ENCODE results near the gene TDRD9.

The TDRD9 gene

DNA sequence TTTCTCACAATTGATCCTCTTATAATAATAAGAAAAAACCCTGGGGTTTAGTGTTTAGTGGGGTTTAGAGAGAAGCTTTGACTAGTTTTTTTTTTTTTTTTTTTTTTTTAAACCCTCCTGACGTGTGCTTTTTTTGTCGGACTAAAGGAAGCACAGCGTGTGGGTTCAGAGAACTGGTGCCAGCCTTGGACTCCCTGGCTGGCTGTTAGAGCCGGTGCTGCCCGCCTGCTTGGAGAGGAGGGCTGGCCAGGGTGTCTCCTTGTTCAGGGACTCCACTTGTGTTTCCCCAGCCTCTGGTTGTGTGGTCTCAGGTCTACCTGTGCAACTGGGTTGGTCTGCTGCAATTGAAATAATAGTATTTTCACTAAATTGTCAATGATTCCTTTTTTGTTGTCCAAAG, 103.1 kb downstream of the TDRD9 start:
- DNase-seq (ENCODE audit: low read depth): no peak

DNA sequence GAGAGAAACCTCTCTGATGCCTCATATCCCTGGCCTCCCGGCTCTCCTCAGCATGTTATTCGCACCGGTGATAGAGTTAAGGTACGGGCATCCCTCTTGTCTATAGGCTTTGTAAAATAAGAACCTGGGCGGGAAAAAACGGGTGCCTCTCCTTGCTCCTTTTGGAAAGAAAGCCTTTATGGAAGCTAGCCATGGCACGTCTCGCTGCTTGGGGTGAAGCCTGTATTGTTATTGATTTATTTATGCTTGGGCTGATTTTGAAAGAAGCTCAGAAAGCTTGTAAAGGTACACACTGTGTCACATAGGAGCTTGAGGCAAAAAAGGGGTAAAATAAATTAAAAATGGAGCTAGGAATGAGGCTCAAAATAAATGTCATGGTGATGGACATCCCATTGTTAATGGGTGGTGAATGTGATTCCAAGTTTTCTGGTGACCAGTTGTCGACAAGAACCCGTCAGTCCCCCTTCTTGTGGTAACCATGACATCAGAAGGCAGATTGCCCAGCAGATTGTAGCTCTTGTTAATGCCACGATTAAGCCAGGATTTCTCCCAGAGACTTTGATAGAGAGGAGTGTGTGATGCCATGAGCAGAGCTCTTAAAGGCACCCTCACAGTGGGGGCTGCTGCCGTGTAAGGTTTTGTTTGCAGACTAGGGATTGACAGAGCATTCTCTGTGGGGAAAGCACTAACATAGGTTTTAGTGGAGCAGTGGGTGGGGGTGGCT, 106.9 kb downstream of the TDRD9 start:
- DNase-seq (ENCODE audit: low read depth): no peak

DNA sequence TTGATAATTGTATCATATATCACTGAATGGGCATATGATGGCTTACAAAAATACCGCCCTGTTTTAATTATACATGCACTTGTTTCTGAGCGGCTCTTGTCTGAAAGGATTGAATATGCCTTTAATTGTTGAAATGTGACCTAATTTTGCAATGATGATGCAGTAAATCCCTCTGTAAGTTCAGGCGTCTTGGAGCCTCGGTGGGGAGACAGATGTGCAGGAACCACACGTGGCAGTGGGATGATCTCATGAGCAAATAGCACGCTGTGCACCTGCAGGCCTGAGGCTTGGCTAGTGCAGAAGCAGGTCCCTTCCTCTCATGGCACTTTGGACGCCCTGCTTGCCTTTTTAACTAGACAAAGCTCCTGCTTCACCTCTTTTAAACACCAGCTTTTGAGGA, 108.0 kb downstream of the TDRD9 start:
- DNase-seq (ENCODE audit: low read depth): no peak

DNA sequence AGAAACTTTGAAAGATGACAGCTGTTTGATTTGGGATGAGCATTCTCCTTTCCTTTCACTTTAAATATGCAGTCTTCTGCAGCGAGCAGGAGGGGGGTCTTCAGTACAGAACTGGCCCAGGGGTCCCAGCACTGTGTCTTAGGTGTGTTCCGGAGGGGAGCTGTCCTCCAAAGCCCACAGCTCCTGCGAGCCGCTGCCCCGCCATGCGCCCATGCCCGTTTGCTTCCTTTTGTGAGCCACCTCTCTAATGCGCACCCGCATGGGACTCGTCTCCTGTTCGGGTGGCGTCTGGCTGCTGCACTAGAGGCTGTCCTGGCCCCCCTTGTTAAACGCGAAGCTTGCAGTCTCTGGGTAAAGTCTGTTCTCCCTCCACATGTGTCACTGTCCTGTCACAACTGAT, 108.8 kb downstream of the TDRD9 start:
- no peak for DNase-seq (ENCODE audit: low read depth)

DNA sequence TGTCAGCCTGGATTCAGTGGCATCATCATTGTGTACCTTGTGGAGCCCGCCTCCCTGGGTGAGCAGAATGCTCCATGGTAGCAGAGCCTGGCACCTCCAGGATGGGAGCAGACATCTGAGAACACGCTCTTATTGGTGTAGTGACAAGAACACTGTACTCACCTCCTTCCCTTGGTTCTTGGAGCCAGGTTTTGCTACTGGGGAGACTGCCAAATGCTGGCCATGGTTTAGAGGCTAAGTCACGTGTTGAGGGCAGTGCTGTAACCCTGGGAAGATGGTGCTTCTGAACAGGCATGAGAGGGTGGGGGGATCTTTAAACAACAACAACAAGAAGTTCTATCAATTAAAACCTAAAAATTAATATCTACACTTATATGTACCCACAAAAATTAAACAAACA, 109.6 kb downstream of the TDRD9 start:
- no peak for DNase-seq (ENCODE audit: low read depth)

DNA sequence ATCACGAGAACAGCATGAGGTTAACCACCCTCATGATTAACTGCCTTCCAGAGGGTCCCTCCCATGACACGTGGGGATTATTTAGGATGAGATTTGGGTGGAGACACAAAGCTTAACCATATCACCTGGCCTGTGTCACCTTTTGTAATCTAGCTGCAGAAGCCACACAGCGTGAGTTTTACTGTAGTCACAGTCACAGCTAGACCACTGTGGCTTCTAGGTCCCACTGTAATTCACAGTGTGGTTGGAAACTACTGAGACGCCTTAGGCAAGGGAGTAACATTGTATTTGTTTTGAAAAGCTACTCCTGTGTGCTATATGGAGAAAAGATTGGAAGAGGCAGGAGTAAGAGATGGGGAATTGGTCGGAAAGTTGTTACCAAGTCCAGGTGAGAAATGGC, 111.0 kb downstream of the TDRD9 start:
- DNase-seq (ENCODE audit: low read depth): no peak

DNA sequence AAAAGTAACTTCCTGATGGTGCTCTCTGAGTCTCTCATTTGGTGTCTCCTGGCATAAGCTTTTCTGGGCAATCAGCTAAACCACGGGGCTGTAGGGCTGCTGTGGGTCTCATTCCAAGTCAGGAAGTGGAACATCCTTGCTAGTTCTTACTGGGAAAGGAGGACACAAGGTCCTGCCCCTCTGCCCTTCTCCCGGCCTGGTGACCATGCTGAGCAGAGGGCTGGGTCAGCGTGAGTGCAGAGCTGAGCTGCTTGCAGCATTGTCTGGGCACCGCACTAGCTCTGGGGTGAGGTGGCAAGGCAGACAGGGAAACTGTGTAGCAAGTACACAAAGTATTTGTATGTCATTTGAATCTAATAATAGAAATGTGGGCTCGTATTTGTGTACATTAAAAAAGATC, 112.3 kb downstream of the TDRD9 start:
- DNase-seq (ENCODE audit: low read depth): no peak

DNA sequence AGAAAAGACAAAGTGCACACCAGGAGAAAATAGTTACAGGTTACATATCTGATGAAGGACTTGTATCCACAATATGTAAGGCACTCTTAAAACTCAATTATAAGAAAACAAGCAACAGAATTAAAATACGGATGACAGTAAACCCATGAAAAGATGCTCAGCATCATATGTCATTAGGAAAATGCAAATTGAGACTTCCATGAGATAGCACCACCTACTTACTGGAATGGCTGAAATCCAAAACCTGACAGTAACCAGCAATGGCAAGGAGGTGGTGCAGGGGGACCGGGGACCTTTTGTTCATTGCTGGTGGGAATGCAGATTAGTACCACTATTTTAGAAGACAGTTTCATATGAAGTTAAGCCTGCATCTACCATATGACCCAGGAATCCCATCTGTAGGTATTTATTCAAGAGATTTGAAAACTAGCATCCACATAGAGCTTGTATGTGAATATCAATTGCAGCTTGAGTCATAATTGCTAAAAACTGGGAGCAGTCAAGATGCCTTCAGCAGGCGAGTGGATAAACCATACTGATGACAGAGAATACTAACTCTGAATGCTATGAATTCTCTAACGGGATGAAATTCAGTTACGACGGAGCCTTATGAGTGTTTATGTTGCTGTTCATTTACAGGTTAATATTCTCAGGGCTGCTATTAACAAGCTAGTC, 113.3 kb downstream of the TDRD9 start:
- no peak for DNase-seq (ENCODE audit: low read depth)

DNA sequence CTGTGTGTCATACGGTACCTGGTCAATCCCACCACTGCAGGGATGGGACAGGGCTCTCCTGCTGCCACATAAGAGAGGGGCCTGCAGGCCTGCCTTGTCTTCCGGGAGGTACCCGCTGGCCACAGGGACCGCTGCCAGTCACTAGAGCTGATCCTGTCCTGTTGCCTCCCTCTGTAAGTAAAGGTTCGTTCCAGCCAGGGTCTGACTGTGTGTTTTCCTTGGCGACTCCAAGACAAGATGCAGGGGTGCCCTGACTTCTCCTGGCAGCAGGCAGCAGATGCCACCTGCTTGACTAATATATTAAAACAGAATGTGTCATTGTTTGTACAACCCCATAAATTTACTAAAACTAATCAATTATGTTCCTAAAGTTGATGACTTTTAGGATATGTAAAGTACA, 115.8 kb downstream of the TDRD9 start:
- DNase-seq (ENCODE audit: low read depth): no peak

DNA sequence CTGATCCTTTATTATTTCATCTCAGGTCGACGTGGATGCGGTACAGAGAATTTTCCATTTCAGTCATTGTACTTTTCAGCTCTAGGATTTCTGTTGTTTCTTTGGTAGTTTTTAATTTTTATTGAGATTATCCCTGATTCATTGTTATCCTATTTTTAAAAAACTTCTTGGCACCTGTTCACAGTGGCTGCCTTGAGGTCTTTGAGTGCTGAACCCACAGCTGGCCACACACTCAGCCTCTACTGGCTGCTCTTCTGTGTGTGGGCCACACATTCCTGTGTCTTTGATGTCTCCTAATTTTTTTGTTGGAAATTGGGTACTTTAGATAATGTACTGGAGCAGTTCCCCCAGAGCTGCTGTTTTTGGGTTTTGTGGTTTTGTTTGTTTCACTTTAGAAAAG, 119.5 kb downstream of the TDRD9 start:
- DNase-seq (ENCODE audit: low read depth): no peak

DNA sequence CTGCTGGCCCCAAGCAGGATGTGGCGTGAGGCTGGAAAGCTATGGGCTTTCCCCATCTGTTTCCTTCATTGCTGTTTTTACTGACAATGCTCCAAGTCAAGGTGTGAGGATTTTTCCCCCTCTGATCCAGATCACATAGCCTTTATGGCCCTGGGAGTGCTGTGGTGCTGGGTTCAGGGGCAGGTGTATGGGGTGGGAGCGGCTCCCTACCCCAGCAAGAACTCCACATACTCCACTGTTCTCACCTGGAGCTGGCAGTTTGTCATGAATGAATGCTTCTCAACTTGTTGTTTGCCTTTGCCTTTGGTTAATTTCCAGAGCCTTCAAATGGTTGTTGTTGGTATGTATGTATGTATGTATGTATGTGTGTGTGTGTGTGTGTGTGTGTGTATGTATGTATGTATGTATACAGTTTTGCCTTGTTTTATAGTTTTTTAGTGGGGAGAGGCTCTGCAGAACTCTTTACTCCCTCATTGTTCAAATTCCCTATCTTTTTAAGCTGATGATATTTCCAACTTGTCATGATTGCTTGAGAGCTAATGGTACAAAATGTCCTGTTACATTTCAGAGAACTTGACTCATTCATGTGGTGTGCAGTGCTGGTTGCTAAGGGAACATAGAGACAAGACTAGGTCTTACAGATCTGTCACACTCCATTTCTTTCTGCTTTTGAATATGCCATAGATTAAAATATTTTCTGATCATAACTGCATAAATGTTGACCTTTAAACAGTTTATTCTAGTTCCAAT, 120.7 kb downstream of the TDRD9 start:
- no peak for DNase-seq (ENCODE audit: low read depth)

DNA sequence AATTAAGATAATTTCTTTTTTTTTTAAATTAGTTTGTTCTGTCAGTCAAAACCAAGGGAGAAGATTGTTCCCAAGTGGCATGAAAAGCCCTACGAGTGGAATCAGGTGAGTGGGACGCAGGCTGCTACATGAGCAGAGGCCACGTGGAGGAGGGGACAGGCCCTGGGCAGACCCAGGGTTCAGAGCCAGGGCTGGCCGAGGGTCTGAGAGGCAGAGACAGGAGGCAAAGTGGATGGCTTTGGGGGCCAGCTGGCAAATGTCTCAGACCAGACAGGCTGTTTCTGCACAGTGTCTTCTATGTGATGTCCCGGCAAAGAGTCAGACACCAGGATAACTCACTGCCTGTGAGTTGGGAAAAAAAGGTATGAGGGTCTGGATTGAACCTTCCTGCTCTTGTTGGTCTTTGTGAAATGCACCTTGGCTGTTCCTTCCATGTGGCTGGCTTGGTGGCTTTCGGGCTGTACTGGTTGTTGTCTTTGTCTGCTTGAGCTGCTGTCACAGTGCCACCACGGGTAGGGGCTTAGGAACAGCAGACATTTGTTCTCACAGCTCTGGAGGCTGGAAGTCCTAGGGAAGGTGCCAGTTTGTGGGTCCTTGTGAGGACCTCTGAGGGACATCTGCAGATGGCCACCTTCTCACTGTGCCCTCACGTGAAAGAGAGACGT, 121.5 kb downstream of the TDRD9 start:
- no peak for DNase-seq (ENCODE audit: low read depth)

DNA sequence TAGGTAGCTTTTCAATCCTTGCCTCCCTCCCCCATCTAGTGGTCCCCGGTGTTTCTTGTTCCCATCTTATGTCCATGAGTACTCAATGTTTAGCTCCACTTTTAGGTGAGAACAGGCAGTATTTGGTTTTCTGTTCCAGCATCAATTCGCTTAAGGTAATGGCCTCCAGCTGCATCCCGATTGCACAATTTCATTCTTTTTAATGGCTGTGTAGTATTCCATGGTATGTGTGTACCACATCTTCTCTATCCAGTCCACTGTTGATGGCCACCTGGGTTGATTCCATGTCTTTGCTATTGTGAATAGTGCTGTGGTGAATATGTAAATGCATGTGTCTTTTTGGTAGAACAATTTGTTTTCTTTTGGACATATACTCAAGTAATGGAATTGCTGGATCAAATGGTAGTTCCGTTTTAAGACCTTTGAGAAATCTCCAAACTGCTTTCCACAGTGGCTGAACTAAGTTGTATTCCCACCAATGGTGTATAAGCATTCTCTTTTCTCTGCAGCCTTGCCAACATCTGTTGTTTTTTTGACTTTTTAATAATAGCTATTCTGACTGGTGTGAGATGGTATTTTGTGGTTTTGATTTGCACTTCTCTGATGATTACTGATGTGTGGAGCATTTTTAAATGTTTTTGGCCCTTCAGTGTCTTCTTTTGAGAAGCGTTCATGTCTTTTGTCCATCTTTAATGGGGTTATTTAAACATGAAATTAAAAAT, 123.0 kb downstream of the TDRD9 start:
- no peak for DNase-seq (ENCODE audit: low read depth)

DNA sequence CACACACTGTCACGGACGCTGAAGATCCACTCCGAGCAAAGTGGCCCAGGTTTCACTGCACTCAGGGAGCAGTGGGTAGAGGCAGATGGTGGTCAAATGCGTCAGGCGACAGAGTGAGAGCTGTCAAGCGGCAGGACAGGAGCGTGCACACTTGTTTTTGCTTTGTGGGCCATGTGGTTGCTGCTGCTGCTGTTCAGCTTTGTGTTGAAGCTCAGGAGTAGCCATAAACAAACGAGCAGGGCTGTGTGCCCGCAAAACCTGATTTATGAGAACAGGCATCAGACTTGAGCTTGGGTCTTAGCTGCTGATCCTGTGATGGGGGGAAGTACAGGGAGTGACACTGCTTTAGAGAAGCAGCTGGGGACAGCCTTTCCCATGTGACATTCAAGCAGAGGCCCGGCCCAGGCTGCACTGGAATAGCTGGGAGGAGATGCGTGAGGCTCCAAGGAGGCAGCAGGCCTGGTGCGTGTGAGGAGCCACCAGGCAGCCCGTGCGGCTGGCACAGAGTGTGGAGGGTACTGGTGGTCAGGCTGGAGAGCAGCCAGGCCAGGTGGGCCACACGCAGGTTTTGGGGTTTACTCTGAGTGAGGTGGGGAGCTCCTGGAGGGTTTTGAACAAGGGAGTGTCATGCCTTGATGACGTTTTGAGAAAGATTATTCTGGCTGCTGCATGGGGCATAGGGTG, 126.1 kb downstream of the TDRD9 start:
- no peak for DNase-seq (ENCODE audit: low read depth)

DNA sequence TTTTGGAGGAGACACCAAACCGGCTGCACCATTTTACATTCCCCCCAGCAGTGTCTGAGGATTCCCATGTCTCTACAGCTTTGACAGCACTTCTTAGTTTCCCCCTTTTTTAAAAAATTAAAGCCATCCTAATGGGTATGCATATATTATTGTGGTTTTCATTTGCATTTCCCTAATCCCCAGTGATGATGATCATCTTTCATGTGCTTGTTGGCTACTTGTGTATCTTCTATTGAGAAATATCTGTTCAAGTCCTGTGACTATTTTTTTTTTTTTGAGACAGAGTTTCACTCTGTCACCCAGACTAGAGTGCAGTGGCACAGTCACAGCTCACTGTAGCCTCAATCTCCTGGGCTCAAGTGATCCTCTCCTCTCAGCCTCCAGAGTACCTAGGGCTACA, 134.0 kb downstream of the TDRD9 start:
- DNase-seq (ENCODE audit: low read depth): no peak

DNA sequence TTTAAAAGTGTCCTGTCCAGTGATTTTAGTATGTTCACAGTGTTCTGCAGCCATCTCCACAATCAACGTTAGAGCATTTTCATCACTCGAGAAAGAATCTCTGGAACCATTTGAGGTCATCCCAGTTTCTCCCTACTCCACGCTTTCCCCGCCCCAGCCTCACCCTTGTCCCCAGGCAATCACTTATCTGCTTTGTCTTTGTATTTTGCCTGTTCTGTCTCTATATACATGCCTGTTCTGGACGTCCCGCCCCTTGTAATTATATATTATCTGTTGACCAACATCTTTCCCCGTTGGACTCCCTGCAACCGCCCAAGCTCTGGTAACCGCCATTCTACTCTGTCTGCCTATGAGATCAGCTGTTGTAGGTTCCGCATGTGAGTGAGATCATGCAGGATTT, 135.7 kb downstream of the TDRD9 start:
- no peak for DNase-seq (ENCODE audit: low read depth)

DNA sequence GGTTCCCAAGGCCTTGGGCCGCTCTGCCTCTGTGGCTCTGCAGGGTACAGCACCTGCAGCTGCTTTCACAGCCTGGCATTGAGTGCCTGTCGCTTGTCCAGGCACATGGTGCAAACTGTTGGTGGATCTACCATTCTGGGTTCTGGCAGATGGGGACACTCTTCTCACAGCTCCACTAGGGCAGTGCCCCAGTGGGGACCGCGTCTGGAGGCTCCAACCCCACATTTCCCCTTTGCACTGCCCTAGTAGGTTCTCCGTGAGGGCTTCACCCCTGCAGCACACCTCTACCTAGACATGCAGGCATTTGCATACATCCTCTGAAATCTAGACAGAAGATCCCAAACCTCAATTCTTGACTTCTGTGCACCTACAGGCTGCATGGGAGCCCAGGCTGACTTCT, 138.0 kb downstream of the TDRD9 start:
- DNase-seq (ENCODE audit: low read depth): no peak

DNA sequence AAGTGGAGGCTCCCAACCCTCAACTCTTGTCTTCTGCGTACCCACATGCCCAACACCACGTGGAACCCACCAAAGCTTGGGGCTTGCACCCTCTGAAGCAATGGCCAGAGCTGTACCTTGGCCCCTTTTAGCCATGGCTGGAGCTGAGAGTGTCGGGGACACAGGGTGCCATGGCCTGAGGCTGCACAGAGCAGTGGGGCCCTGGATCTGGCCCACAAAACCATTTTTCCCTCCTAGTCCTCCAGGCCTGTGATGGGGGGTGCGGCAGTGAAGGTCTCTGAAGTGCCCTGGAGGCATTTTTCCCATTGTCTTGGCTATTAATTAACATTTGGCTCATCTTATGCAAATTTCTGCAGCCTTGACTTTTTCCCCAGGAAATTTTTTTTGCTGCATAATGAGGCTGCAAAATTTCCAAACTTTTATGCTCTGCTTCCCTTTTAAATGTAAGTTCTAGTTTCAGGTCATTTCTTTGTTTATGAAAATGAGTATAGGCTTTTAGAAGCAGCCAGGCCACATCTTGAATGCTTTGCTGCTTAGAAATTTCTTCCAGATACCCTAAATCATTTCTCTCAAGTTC, 138.6 kb downstream of the TDRD9 start:
- no peak for DNase-seq (ENCODE audit: low read depth)

DNA sequence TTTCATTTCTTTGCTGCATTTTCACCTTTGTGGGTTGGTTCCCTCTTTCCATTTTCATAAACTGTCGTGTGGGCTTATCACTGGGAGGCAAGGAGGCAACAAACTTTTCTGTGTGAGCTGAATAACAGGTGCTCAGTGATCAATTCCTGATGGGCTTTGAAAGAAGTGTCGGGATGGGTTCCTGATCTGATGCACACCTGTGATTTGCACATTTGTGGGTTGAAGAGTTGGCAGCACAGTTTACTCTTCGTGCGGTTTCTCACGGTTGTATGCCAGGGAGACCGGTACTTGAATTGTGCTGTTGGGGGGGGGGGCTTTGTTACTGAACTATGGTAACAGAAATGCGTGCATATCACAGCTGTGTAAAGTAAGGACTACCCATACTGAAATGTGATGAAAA, 141.3 kb downstream of the TDRD9 start:
- no peak for DNase-seq (ENCODE audit: low read depth)

DNA sequence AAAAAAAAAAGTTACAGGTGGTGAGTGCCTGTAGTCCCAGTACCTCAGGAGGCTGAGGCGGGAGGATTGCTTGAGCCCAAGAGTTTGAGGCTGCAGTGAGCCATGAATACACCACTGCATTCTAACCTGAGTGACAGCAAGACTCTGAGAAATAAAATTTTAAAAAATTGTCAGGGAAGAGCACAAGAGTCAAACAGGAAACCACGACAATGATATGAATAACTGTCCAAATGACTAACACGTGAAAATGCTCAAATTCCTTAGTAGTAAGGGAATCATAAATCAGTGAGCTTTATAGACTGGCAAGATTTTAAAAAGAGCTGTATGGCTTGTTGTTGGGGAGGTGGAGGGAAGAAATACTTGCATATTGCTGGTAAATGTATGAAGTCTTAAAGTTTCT, 144.3 kb downstream of the TDRD9 start:
- DNase-seq (ENCODE audit: low read depth): no peak

DNA sequence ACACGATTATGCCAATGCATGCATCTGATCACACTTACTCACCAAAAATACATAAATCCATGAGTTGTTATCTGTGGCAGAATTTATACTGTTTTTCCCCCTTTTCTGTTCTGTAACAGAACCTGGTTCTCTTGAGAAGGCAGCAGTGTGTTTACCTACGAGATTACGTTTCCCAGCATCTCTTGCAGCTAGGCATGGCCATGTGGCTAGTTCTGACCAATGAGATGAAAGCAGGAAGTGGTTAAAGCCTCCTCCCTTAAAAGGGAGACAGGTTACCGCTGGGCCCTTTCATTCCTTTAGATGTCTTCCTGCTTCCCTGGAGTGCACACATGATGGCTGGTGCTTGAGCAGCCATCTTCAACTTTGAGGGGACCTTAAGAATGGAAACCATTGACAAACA, 145.5 kb downstream of the TDRD9 start:
- DNase-seq (ENCODE audit: low read depth): no peak
